HG03571 (cell line): ENCODE results near the gene ABTB2.

Source experiments
- ATAC-seq: cut with Tn5 transposase; IDR thresholded peaks from one replicate; pipeline ENCODE4 v1.9.1; 2021; ENCODE audit not compliant: unreplicated experiment

The ABTB2 gene

GRCh38 chr11:34176751-34177209, 181.0 kb downstream of the ABTB2 start:
- no peak for ATAC-seq

- no peak for ATAC-seq
Observed at GRCh38 chr11:34175284-34176019, 182.4 kb downstream of the ABTB2 start.

- ATAC-seq = peak; percentile 84
Observed at GRCh38 chr11:34174412-34175041, 183.3 kb downstream of the ABTB2 start.

GRCh38 chr11:34173050-34173449, 184.8 kb downstream of the ABTB2 start:
- ATAC-seq = no peak

- ATAC-seq = no peak
Observed at GRCh38 chr11:34169686-34170085, 188.1 kb downstream of the ABTB2 start.

GRCh38 chr11:34168642-34169420, 189.0 kb downstream of the ABTB2 start:
- no peak for ATAC-seq

GRCh38 chr11:34167961-34168360, 189.8 kb downstream of the ABTB2 start:
- no peak for ATAC-seq

GRCh38 chr11:34166806-34167740, 190.7 kb downstream of the ABTB2 start:
- no peak for ATAC-seq

GRCh38 chr11:34165786-34166555, 191.8 kb downstream of the ABTB2 start:
- ATAC-seq = no peak

GRCh38 chr11:34165121-34165520, 192.7 kb downstream of the ABTB2 start:
- ATAC-seq = no peak

- no peak for ATAC-seq
Observed at GRCh38 chr11:34162856-34163255, 195.0 kb downstream of the ABTB2 start.

- ATAC-seq = no peak
Observed at GRCh38 chr11:34162493-34162820, 195.4 kb downstream of the ABTB2 start.

- ATAC-seq = no peak
Observed at GRCh38 chr11:34161812-34162492, 195.9 kb downstream of the ABTB2 start.

GRCh38 chr11:34161361-34161760, 196.4 kb downstream of the ABTB2 start:
- no peak for ATAC-seq

- no peak for ATAC-seq
Observed at GRCh38 chr11:34160791-34161190, 197.0 kb downstream of the ABTB2 start.

GRCh38 chr11:34160049-34160721, 197.6 kb downstream of the ABTB2 start:
- ATAC-seq = no peak

GRCh38 chr11:34158661-34159060, 199.1 kb downstream of the ABTB2 start:
- no peak for ATAC-seq

- no peak for ATAC-seq
Observed at GRCh38 chr11:34157163-34157562, 200.6 kb downstream of the ABTB2 start.

GRCh38 chr11:34155757-34156062, 202.1 kb downstream of the ABTB2 start:
- ATAC-seq = no peak
